Vagina (tissue), 2 donors: ENCODE results near the gene GEMIN7. TPM values are rescaled to one million over a fixed set of nuclear protein-coding genes. Genes with fewer than 3 reads are reported as not detected.

Experiments
- DNase-seq, 2 donors: peaks; one replicate each; pipeline ENCODE4 v3.0.0-alpha.2; 2017; ENCODE audit errors: extremely low spot score in 2 of 2
- H3K27ac ChIP-seq: fragments of 200-600 bp; sonication (generic); one replicate; pipeline ENCODE4 v1.5.1; 2019
- H3K27me3 ChIP-seq: fragments of 200-600 bp; sonication (generic); one replicate; pipeline ENCODE4 v1.5.1; 2019
- H3K36me3 ChIP-seq, 2 donors: fragments of 200-600 bp; sonication (generic); one replicate each; pipeline ENCODE4 v1.5.1; 2017 to 2019
- H3K4me1 ChIP-seq: fragments of 200-600 bp; sonication (generic); one replicate; pipeline ENCODE4 v1.5.1; 2019
- H3K4me3 ChIP-seq, 2 donors: fragments of 200-600 bp; sonication (generic); 1 replicate in 1 of 2; 2 replicates in 1 of 2; pipeline ENCODE4 v1.5.1; 2016 to 2019
- H3K9me3 ChIP-seq: fragments of 200-600 bp; sonication (generic); one replicate; pipeline ENCODE4 v1.5.1; 2019
- CTCF ChIP-seq, 3 experiments: fragments of 450-650 bp in 2 of 3; fragments of 200-600 bp in 1 of 3; sonication (generic) in 1 of 3; IDR thresholded peaks; one replicate each; pipeline ENCODE4 v1.5.1; 2017 to 2019; ENCODE audit warnings: antibody characterized with exemption in 3 of 3, mild to moderate bottlenecking in 2 of 3, moderate library complexity in 2 of 3
- POLR2A ChIP-seq, 2 donors: fragments of 450-650 bp; IDR thresholded peaks; one replicate each; pipeline ENCODE4 v1.6.1; 2017; ENCODE audit warnings: antibody characterized with exemption in 2 of 2, mild to moderate bottlenecking in 2 of 2, moderate library complexity in 2 of 2
- POLR2AphosphoS5 ChIP-seq, 2 donors: sonication (generic); formaldehyde crosslinking; IDR thresholded peaks; one replicate each; pipeline ENCODE4 v1.9.0; 2017; ENCODE audit warnings: antibody characterized with exemption in 2 of 2, mild to moderate bottlenecking in 2 of 2, low read depth in 1 of 2; ENCODE audit not compliant: insufficient read depth in 1 of 2
- intact Hi-C: fragments of 100-400 bp; cut with DNase I; formaldehyde crosslinking; loops from one replicate; pipeline ENCODE4 v1.15.1; 2023
- total RNA-seq: library from RNA; depleted of rRNA; stranded (reverse); fragments of >200 nt; gene quantifications from one replicate; pipeline ENCODE4 v1.2.3, GENCODE V29; 2016

The GEMIN7 gene
- total RNA-seq, 1 donor from 2014 or later: 42.0 TPM

GRCh38 chr19:45086480-45086879 lies 7.4 kb downstream of the GEMIN7 start:
- TF ChIP-seq POLR2A (IDR thresholded peaks at IDR 0.05) (no peak), POLR2AphosphoS5 (IDR thresholded peaks at IDR 0.05; ENCODE audit: insufficient read depth in 1 of 2, low read depth in 1 of 2) (no peak), CTCF (IDR thresholded peaks at IDR 0.05) (no peak)
- H3K4me1 ChIP-seq: peaks cover 9% of the 10 kb centered on the region
- intact Hi-C loops: no loop called here
- H3K36me3 ChIP-seq: peaks cover 0 to 20% of the 10 kb centered on the region in 2 donors
- H3K4me3 ChIP-seq: no peak overlapping the region
- no peak overlapping the region for H3K27ac ChIP-seq
- no peaks in the 10 kb centered on the region for H3K9me3 ChIP-seq
- no peaks in the 10 kb centered on the region for H3K27me3 ChIP-seq
- DNase-seq: no peak

- intact Hi-C loops: no loop called here
- Histone ChIP-seq H3K27ac (no peak overlapping the region), H3K27me3 (no peaks in the 10 kb centered on the region), H3K36me3 (peaks cover 0 to 20% of the 10 kb centered on the region in 2 donors), H3K4me1 (peaks cover 9% of the 10 kb centered on the region), H3K9me3 (no peaks in the 10 kb centered on the region), H3K4me3 (no peak overlapping the region)
- DNase-seq: no peak
- no peak for TF ChIP-seq POLR2A (IDR thresholded peaks at IDR 0.05)
- no peak for TF ChIP-seq POLR2AphosphoS5 (IDR thresholded peaks at IDR 0.05; ENCODE audit: insufficient read depth in 1 of 2, low read depth in 1 of 2)
- no peak for TF ChIP-seq CTCF (IDR thresholded peaks at IDR 0.05)
Measured at GRCh38 chr19:45087531-45087930, 8.5 kb downstream of the GEMIN7 start.

- TF ChIP-seq CTCF (IDR thresholded peaks at IDR 0.05): no peak
- TF ChIP-seq POLR2A (IDR thresholded peaks at IDR 0.05): no peak
- TF ChIP-seq POLR2AphosphoS5 (IDR thresholded peaks at IDR 0.05; ENCODE audit: insufficient read depth in 1 of 2, low read depth in 1 of 2): no peak
- Histone ChIP-seq H3K4me3 (no peak overlapping the region), H3K36me3 (peaks cover 0 to 20% of the 10 kb centered on the region in 2 donors), H3K27me3 (no peaks in the 10 kb centered on the region), H3K4me1 (peaks cover 25% of the 10 kb centered on the region), H3K9me3 (no peaks in the 10 kb centered on the region), H3K27ac (no peak overlapping the region)
- no peak for DNase-seq
- intact Hi-C loops: loop anchor here (5.0 kb wide), 1 partner anchor 198 kb away; the partner anchor contains the start of gene TOMM40
Measured at GRCh38 chr19:45090034-45090433, 11.0 kb downstream of the GEMIN7 start.

GRCh38 chr19:45090606-45091005 lies 11.5 kb downstream of the GEMIN7 start:
- Histone ChIP-seq H3K36me3 (peaks cover 0 to 20% of the 10 kb centered on the region in 2 donors), H3K4me1 (peaks cover 31% of the 10 kb centered on the region), H3K4me3 (peak overlapping the region; percentile 74 to 95), H3K27me3 (no peaks in the 10 kb centered on the region), H3K27ac (no peak overlapping the region), H3K9me3 (no peaks in the 10 kb centered on the region)
- intact Hi-C loops: loop anchor here (5.0 kb wide), 1 partner anchor 198 kb away; the partner anchor contains the start of gene TOMM40
- TF ChIP-seq CTCF (IDR thresholded peaks at IDR 0.05): no peak
- TF ChIP-seq POLR2AphosphoS5 (IDR thresholded peaks at IDR 0.05; ENCODE audit: insufficient read depth in 1 of 2, low read depth in 1 of 2): no peak
- no peak for TF ChIP-seq POLR2A (IDR thresholded peaks at IDR 0.05)
- no peak for DNase-seq

- Histone ChIP-seq H3K27me3 (no peaks in the 10 kb centered on the region), H3K4me3 (peak overlapping the region; percentile 74 to 95), H3K27ac (peak overlapping the region; percentile 85), H3K9me3 (no peaks in the 10 kb centered on the region), H3K4me1 (peaks cover 37% of the 10 kb centered on the region), H3K36me3 (peaks cover 0 to 20% of the 10 kb centered on the region in 2 donors)
- intact Hi-C loops: loop anchor here (5.0 kb wide), 1 partner anchor 199 kb away; the partner anchor contains the start of gene TOMM40
- no peak for TF ChIP-seq POLR2A (IDR thresholded peaks at IDR 0.05)
- TF ChIP-seq POLR2AphosphoS5 (IDR thresholded peaks at IDR 0.05; ENCODE audit: insufficient read depth in 1 of 2, low read depth in 1 of 2): peak; percentile 81 to 95
- peak in 2 of 3 experiments; percentile 1 to 19 for TF ChIP-seq CTCF (IDR thresholded peaks at IDR 0.05)
- peak; percentile 95 to 98 for DNase-seq
Measured at GRCh38 chr19:45091031-45091923, 12.2 kb downstream of the GEMIN7 start.
